HepG2 (cell line): ENCODE measurements around the gene FOXD3. TPM values are rescaled to one million over a fixed set of nuclear protein-coding genes. Genes with fewer than 3 reads are reported as not detected.
A peak's percentile ranks its signal among the peaks of the same experiment; 100 is the strongest.

ENCODE experiments used
- ARNT2 ChIP-seq: sonication (generic); formaldehyde crosslinking; IDR thresholded peaks from 2 replicates; pipeline ENCODE4 v1.8.0; 2022; ENCODE audit warnings: mild to moderate bottlenecking, low read depth, missing genetic modification reagents, moderate library complexity
- ATAD3A ChIP-seq: sonication (generic); formaldehyde crosslinking; IDR thresholded peaks from 2 replicates; pipeline ENCODE4 v1.4.0; 2020; ENCODE audit warnings: missing genetic modification reagents
- CEBPB ChIP-seq: IDR thresholded peaks from 2 replicates; pipeline ENCODE4 v1.6.1; 2011; ENCODE audit warnings: low read depth, low read length, improper control_type of control experiment, borderline replicate concordance
- CREB3 ChIP-seq: sonication (generic); formaldehyde crosslinking; IDR thresholded peaks from 2 replicates; pipeline ENCODE4 v1.5.0; 2020; ENCODE audit warnings: missing genetic modification reagents
- DMAP1 ChIP-seq: IDR thresholded peaks from 2 replicates; pipeline ENCODE4 v1.6.1; 2016
- GPN1 ChIP-seq: sonication (generic); formaldehyde crosslinking; IDR thresholded peaks from 2 replicates; pipeline ENCODE4 v1.5.1; 2020; ENCODE audit warnings: missing genetic modification reagents, borderline replicate concordance
- HOXD1 ChIP-seq: sonication (generic); formaldehyde crosslinking; IDR thresholded peaks from 2 replicates; pipeline ENCODE4 v1.5.0; 2020; ENCODE audit warnings: missing genetic modification reagents
- MAZ ChIP-seq, 2 experiments: sonication (generic) in 1 of 2; formaldehyde crosslinking in 1 of 2; IDR thresholded peaks; 2 replicates each; pipeline versions ENCODE4 v1.5.0 to v1.6.1; 2012 to 2020; ENCODE audit warnings: low read depth in 2 of 2, mild to moderate bottlenecking in 2 of 2, borderline replicate concordance in 1 of 2, improper control_type of control experiment in 1 of 2, low read length in 1 of 2, missing genetic modification reagents in 1 of 2, moderate library complexity in 1 of 2
- MLXIP ChIP-seq: sonication (generic); formaldehyde crosslinking; IDR thresholded peaks from 2 replicates; pipeline ENCODE4 v1.9.0; 2021; ENCODE audit warnings: missing genetic modification reagents, borderline replicate concordance
- ONECUT2 ChIP-seq: sonication (generic); formaldehyde crosslinking; IDR thresholded peaks from 2 replicates; pipeline ENCODE4 v1.4.0; 2020; ENCODE audit warnings: missing genetic modification reagents
- PAWR ChIP-seq: sonication (generic); formaldehyde crosslinking; IDR thresholded peaks from 2 replicates; pipeline ENCODE4 v1.4.0; 2020; ENCODE audit warnings: missing genetic modification reagents, mild to moderate bottlenecking, borderline replicate concordance
- PLRG1 ChIP-seq: fragments of 450-650 bp; conservative IDR thresholded peaks from 2 replicates; pipeline ENCODE4 v1.6.1; 2016
- PPARG ChIP-seq: conservative IDR thresholded peaks from 2 replicates; pipeline ENCODE4 v1.6.1; 2016; ENCODE audit warnings: missing biosample characterization, missing genetic modification reagents
- RXRB ChIP-seq: IDR thresholded peaks from 2 replicates; pipeline ENCODE4 v1.6.1; 2016; ENCODE audit warnings: borderline replicate concordance, missing genetic modification reagents, missing compliant biosample characterization
- TAF15 ChIP-seq: fragments of 200-400 bp; formaldehyde crosslinking; IDR thresholded peaks from one replicate; pipeline ENCODE4 v1.6.1; 2018; ENCODE audit warnings: mild to moderate bottlenecking, low read depth, low read length; ENCODE audit not compliant: poor library complexity, severe bottlenecking
- ZBTB1 ChIP-seq: sonication (generic); formaldehyde crosslinking; IDR thresholded peaks from 2 replicates; pipeline ENCODE4 v1.4.0; 2020; ENCODE audit warnings: missing genetic modification reagents, borderline replicate concordance
- ZNF280D ChIP-seq: sonication (generic); formaldehyde crosslinking; IDR thresholded peaks from 2 replicates; pipeline ENCODE4 v1.5.1; 2020; ENCODE audit warnings: mild to moderate bottlenecking, missing genetic modification reagents
- ZNF660 ChIP-seq: sonication (generic); formaldehyde crosslinking; IDR thresholded peaks from 2 replicates; pipeline ENCODE4 v1.5.1; 2020; ENCODE audit warnings: mild to moderate bottlenecking, low read depth, missing genetic modification reagents, borderline replicate concordance
- ZNF724P ChIP-seq: sonication (generic); formaldehyde crosslinking; IDR thresholded peaks from 2 replicates; pipeline ENCODE4 v1.8.0; 2022; ENCODE audit warnings: missing genetic modification reagents, borderline replicate concordance
- ZNF780A ChIP-seq: sonication (generic); formaldehyde crosslinking; IDR thresholded peaks from 2 replicates; pipeline ENCODE4 v1.8.0; 2022; ENCODE audit warnings: mild to moderate bottlenecking, missing genetic modification reagents, moderate library complexity
- ZNF879 ChIP-seq: sonication (generic); formaldehyde crosslinking; IDR thresholded peaks from 2 replicates; pipeline ENCODE4 v1.8.1; 2023; ENCODE audit warnings: missing genetic modification reagents
- polyA plus RNA-seq, 8 experiments: library from polyadenylated mRNA; depleted of rRNA in 3 of 8; stranded (reverse) in 7 of 8; unstranded in 1 of 8; fragments of >200 nt; fragmentation: Illumina TruSeq in 4 of 8; extraction: Trizol in 4 of 8; gene quantifications; 2 replicates each; pipeline versions ENCODE4 v1.2.1 to v1.2.3, GENCODE V29; 2011 to 2016; ENCODE audit warnings: low read depth in 4 of 8, missing spikeins in 1 of 8, mixed read lengths in 1 of 8; ENCODE audit not compliant: insufficient read depth in 1 of 8
- total RNA-seq, 5 experiments: library from RNA; depleted of rRNA; stranded (reverse); fragments of >200 nt; fragmentation: Illumina TruSeq; extraction: Trizol; gene quantifications; 2 replicates each; pipeline ENCODE4 v1.2.3, GENCODE V29; 2016; ENCODE audit warnings: low read depth in 1 of 5
- TF ChIP-seq, protein P1 (sequence below): sonication (generic); formaldehyde crosslinking; IDR thresholded peaks from 2 replicates; pipeline ENCODE4 v1.8.1; 2023; ENCODE audit warnings: mild to moderate bottlenecking, missing genetic modification reagents, borderline replicate concordance

Gene FOXD3
- total and polyA plus RNA-seq, 2 of the 13 experiments (the other 11 are each of a cell fraction or from before 2014, with no cell fraction given), result not detected

DNA sequence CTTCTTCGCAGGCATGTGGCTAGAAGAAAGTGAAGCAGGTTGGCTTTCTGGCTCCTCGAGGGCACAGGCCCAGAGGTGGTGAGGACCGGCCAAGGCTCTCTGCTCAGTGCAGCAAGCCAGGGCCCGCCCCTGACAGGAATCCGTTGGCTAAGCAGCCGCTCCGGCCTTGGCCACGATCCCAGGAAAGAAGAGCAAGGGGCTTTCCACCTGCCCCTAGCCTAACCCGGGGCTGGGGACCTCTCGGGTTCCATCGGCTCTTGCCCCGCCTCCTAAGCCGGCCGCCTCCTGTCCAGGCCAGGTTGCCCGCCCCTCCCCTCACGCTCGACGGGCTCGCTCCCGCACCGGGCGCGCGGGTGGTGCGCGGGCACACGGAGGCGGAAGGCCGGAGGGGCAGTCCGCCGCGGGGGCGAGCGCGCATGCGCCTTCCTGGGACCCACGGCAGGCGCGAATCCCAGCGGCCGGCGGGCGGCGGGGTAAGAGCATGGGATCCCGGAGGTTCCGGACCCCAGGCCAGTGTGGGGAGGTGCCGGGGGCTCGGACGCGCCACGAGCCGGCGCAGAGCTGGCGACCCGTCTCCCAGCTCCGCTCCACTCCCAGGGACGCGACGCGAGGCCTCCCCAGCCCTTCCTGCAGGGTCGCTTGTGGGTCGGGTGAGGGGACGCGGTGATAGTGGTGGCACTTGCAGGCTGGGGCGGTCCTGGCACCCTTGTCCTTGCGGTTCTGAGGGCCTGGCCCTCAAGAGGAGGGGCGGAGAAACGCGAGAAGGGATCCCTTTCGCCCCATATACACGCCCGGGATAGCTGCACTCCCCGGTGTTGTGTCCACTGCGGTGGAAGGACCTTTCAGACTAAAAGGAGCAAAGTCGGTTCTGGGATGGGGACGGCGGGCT, 45.1 kb downstream of the FOXD3 start, which contains the start of gene ALG6 (continued):
- TF ChIP-seq ZBTB1 (CRISPR knock-in tag) (no peak), CEBPB (no peak), CREB3 (CRISPR knock-in tag) (no peak), MAZ (IDR thresholded peaks at IDR 0.05; ENCODE audit: borderline replicate concordance, low read depth, low read length) (no peak), MAZ (CRISPR knock-in tag; IDR thresholded peaks at IDR 0.05; ENCODE audit: low read depth) (peak; percentile 84), HOXD1 (CRISPR knock-in tag) (0 out of 2 replicates have a peak, but pooled peaks have one; percentile 20), DMAP1 (CRISPR knock-in tag) (peak; percentile 60; the same call in 1 of the 2 replicates), ONECUT2 (CRISPR knock-in tag) (0 out of 2 replicates have a peak, but pooled peaks have one; percentile 23), ZNF280D (peak; percentile 81), ZNF660 (no peak), PPARG (no peak; the same call in 1 of the 2 replicates), ATAD3A (no peak), ZNF780A (no peak), ZNF724P (CRISPR knock-in tag) (peak; percentile 45; the same call in 1 of the 2 replicates), PLRG1 (no peak), PAWR (CRISPR knock-in tag) (no peak), TAF15 (peak; percentile 42), RXRB (CRISPR knock-in tag) (no peak), ZNF879 (CRISPR knock-in tag) (0 out of 2 replicates have a peak, but pooled peaks have one; percentile 52), ARNT2 (peak; percentile 89), MLXIP (CRISPR knock-in tag) (no peak), GPN1 (CRISPR knock-in tag) (no peak)
- TF ChIP-seq, protein P1, sequence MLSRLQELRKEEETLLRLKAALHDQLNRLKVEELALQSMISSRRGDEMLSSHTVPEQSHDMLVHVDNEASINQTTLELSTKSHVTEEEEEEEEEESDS (CRISPR knock-in tag), result no peak
